Caco-2 (cell line): ENCODE data around the gene SNX15. TPM values are rescaled to one million over a fixed set of nuclear protein-coding genes. Genes with fewer than 3 reads are reported as not detected.

Experiments
- BruUV-seq: library from RNA; stranded (reverse); fragments of 400-500 nt; replicated peaks from 2 replicates; lab custom pipeline; 2021; lab: Mats Ljungman, UMichigan
- CTCF ChIA-PET: fragments of 300-600 bp; sonication (Branson Sonifier 250); formaldehyde crosslinking; loops from one replicate; lab custom pipeline; 2022; ENCODE audit warnings: antibody characterized with exemption; lab: Charles Lee
- POLR2A ChIA-PET: fragments of 300-600 bp; sonication (Branson Sonifier 250); formaldehyde crosslinking; loops from one replicate; lab custom pipeline; 2022; ENCODE audit warnings: antibody characterized with exemption; lab: Charles Lee
- DNase-seq, 2 experiments: peaks; one replicate each; pipeline versions ENCODE4 v3.0.0 to v3.0.0-alpha.2; 2020 to 2022
- H3K27me3 ChIP-seq: replicated peaks from 2 replicates; pipeline ENCODE4 v1.6.0; 2011; ENCODE audit warnings: low read length; ENCODE audit not compliant: control insufficient read depth, insufficient read depth
- H3K36me3 ChIP-seq: 2 replicates; pipeline ENCODE4 v1.5.1; 2011; ENCODE audit warnings: low read length; ENCODE audit not compliant: control insufficient read depth, insufficient read depth
- H3K4me1 ChIP-seq: fragments of 250-450 bp; sonication (Bioruptor Pico); 2 replicates; pipeline ENCODE4 v1.5.1; 2020; ENCODE audit warnings: mild to moderate bottlenecking
- H3K4me3 ChIP-seq: 2 replicates; pipeline ENCODE4 v1.5.1; 2011; ENCODE audit warnings: low read depth, mild to moderate bottlenecking, control low read depth, low read length
- H3K9me3 ChIP-seq: fragments of 250-450 bp; sonication (Bioruptor Pico); 2 replicates; pipeline ENCODE4 v1.5.1; 2020; ENCODE audit warnings: mild to moderate bottlenecking, moderate library complexity
- H3K27ac Mint-ChIP-seq: one replicate; pipeline ENCODE4 v1.8.0; 2022; ENCODE audit warnings: mixed read lengths; ENCODE audit not compliant: unreplicated experiment
- H3K27me3 Mint-ChIP-seq: one replicate; pipeline ENCODE4 v1.8.0; 2022; ENCODE audit warnings: mixed read lengths; ENCODE audit not compliant: insufficient read depth, unreplicated experiment
- H3K36me3 Mint-ChIP-seq: one replicate; pipeline ENCODE4 v1.8.0; 2022; ENCODE audit warnings: mild to moderate bottlenecking, mixed read lengths; ENCODE audit not compliant: insufficient read depth, unreplicated experiment
- H3K4me1 Mint-ChIP-seq: one replicate; pipeline ENCODE4 v1.8.0; 2022; ENCODE audit warnings: low read depth, mixed read lengths; ENCODE audit not compliant: unreplicated experiment
- H3K4me3 Mint-ChIP-seq: one replicate; pipeline ENCODE4 v1.8.0; 2022; ENCODE audit warnings: mild to moderate bottlenecking, moderate library complexity, mixed read lengths; ENCODE audit not compliant: unreplicated experiment
- H3K9me3 Mint-ChIP-seq: one replicate; pipeline ENCODE4 v1.8.0; 2022; ENCODE audit warnings: mixed read lengths; ENCODE audit not compliant: unreplicated experiment
- CTCF ChIP-seq, 2 experiments: fragments of 200-600 bp in 1 of 2; IDR thresholded peaks; 1 replicate in 1 of 2; 2 replicates in 1 of 2; pipeline versions ENCODE4 v1.5.1 to v1.8.0; 2011 to 2022; ENCODE audit warnings: antibody characterized with exemption in 1 of 2, control low read depth in 1 of 2, inconsistent platforms in 1 of 2, low read depth in 1 of 2, low read length in 1 of 2, mild to moderate bottlenecking in 1 of 2, moderate library complexity in 1 of 2; ENCODE audit not compliant: insufficient read depth in 1 of 2, severe bottlenecking in 1 of 2, unreplicated experiment in 1 of 2
- intact Hi-C: fragments of 100-400 bp; cut with micrococcal nuclease; formaldehyde crosslinking; loops from one replicate; pipeline ENCODE4 v1.10.0; 2022; ENCODE audit not compliant: unreplicated experiment
- total RNA-seq: library from RNA; stranded (reverse); gene quantifications from 2 replicates; pipeline ENCODE4 v1.2.3, GENCODE V29; 2022

Gene SNX15
- total RNA-seq, 1 experiment from 2014 or later = 35.8 TPM

GRCh38 chr11:64989416-64989815, 37.8 kb upstream of the SNX15 start:
- Mint-ChIP-seq H3K27ac (no peak overlapping the region), H3K4me1 (no peaks in the 10 kb centered on the region), H3K4me3 (no peak overlapping the region), H3K36me3 (no peaks in the 10 kb centered on the region), H3K9me3 (no peaks in the 10 kb centered on the region), H3K27me3 (no peaks in the 10 kb centered on the region)
- ChIA-PET POLR2A (no interaction called here), CTCF (interaction anchor here (0.6 kb wide), 1 partner anchor 60 kb away, joined by 9 read pairs; no protein-coding TSS in a partner anchor)
- Histone ChIP-seq H3K9me3 (no peaks in the 10 kb centered on the region), H3K27me3 (no peaks in the 10 kb centered on the region), H3K4me3 (no peak overlapping the region), H3K4me1 (no peaks in the 10 kb centered on the region), H3K36me3 (no peaks in the 10 kb centered on the region)
- DNase-seq = no peak
- no peak for TF ChIP-seq CTCF (IDR thresholded peaks at IDR 0.05; ENCODE audit: insufficient read depth in 1 of 2, low read depth in 1 of 2, low read length in 1 of 2, severe bottlenecking in 1 of 2, unreplicated experiment in 1 of 2)
- intact Hi-C loops = no loop called here
- no TSS peak for BruUV-seq

- no peaks in the 10 kb centered on the region for H3K36me3 Mint-ChIP-seq
- CTCF ChIA-PET = interaction anchor here (0.6 kb wide), 1 partner anchor 61 kb away, joined by 9 read pairs; no protein-coding TSS in a partner anchor
- no peaks in the 10 kb centered on the region for H3K9me3 Mint-ChIP-seq
- no peak overlapping the region for H3K4me3 ChIP-seq
- no peak for DNase-seq
- no peak overlapping the region for H3K27ac Mint-ChIP-seq
- H3K4me1 Mint-ChIP-seq = no peaks in the 10 kb centered on the region
- H3K27me3 Mint-ChIP-seq = no peaks in the 10 kb centered on the region
- H3K4me3 Mint-ChIP-seq = no peak overlapping the region
- no peaks in the 10 kb centered on the region for H3K27me3 ChIP-seq
- H3K36me3 ChIP-seq = no peaks in the 10 kb centered on the region
- POLR2A ChIA-PET = no interaction called here
- no peaks in the 10 kb centered on the region for H3K4me1 ChIP-seq
- no peak for TF ChIP-seq CTCF (IDR thresholded peaks at IDR 0.05; ENCODE audit: insufficient read depth in 1 of 2, low read depth in 1 of 2, low read length in 1 of 2, severe bottlenecking in 1 of 2, unreplicated experiment in 1 of 2)
- BruUV-seq = no TSS peak
- intact Hi-C loops = no loop called here
- no peaks in the 10 kb centered on the region for H3K9me3 ChIP-seq
Observed at GRCh38 chr11:64990222-64990923, 36.9 kb upstream of the SNX15 start.

GRCh38 chr11:64994318-64994717, 32.9 kb upstream of the SNX15 start:
- H3K4me3 ChIP-seq = no peak overlapping the region
- no peak overlapping the region for H3K27ac Mint-ChIP-seq
- H3K36me3 Mint-ChIP-seq = no peaks in the 10 kb centered on the region
- no peak for TF ChIP-seq CTCF (IDR thresholded peaks at IDR 0.05; ENCODE audit: insufficient read depth in 1 of 2, low read depth in 1 of 2, low read length in 1 of 2, severe bottlenecking in 1 of 2, unreplicated experiment in 1 of 2)
- no peaks in the 10 kb centered on the region for H3K9me3 Mint-ChIP-seq
- BruUV-seq = no TSS peak
- CTCF ChIA-PET = no interaction called here
- no peak for DNase-seq
- no peaks in the 10 kb centered on the region for H3K36me3 ChIP-seq
- no peaks in the 10 kb centered on the region for H3K27me3 ChIP-seq
- peaks cover 33% of the 10 kb centered on the region for H3K4me1 ChIP-seq
- peaks cover 26% of the 10 kb centered on the region for H3K4me1 Mint-ChIP-seq
- no peak overlapping the region for H3K4me3 Mint-ChIP-seq
- intact Hi-C loops = no loop called here
- H3K9me3 ChIP-seq = no peaks in the 10 kb centered on the region
- POLR2A ChIA-PET = no interaction called here
- no peaks in the 10 kb centered on the region for H3K27me3 Mint-ChIP-seq
